GM12801 (cell line): Measurements from ENCODE around the gene GPATCH4.

Source experiments
- TF ChIP-seq, protein P1 (sequence below): IDR thresholded peaks from one replicate; pipeline ENCODE4 v1.5.1; 2011; ENCODE audit warnings: control low read depth; ENCODE audit not compliant: insufficient read length; ENCODE audit errors: extremely low read depth

Gene GPATCH4

DNA sequence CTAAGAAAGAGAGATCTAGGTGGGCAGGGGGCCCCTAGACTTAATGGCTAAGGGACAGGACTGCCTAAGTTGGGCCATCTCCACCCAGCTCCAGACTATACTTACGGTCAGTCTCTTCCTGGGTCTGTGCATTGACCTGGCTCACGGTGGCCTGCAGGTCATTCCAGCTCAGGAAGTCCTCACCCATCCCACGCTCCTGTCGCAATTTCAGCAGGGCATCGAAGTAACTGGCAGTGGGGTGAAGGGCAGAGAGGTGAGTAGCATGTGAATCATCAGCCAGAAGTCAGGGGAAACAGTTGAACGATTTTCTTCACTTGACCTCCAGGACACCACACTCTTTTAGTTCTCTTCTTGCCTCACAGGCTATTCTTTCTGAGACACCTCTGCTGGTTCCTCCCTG is 49.4 kb downstream of the GPATCH4 start:
- TF ChIP-seq, protein P1, sequence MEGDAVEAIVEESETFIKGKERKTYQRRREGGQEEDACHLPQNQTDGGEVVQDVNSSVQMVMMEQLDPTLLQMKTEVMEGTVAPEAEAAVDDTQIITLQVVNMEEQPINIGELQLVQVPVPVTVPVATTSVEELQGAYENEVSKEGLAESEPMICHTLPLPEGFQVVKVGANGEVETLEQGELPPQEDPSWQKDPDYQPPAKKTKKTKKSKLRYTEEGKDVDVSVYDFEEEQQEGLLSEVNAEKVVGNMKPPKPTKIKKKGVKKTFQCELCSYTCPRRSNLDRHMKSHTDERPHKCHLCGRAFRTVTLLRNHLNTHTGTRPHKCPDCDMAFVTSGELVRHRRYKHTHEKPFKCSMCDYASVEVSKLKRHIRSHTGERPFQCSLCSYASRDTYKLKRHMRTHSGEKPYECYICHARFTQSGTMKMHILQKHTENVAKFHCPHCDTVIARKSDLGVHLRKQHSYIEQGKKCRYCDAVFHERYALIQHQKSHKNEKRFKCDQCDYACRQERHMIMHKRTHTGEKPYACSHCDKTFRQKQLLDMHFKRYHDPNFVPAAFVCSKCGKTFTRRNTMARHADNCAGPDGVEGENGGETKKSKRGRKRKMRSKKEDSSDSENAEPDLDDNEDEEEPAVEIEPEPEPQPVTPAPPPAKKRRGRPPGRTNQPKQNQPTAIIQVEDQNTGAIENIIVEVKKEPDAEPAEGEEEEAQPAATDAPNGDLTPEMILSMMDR: no peak

DNA sequence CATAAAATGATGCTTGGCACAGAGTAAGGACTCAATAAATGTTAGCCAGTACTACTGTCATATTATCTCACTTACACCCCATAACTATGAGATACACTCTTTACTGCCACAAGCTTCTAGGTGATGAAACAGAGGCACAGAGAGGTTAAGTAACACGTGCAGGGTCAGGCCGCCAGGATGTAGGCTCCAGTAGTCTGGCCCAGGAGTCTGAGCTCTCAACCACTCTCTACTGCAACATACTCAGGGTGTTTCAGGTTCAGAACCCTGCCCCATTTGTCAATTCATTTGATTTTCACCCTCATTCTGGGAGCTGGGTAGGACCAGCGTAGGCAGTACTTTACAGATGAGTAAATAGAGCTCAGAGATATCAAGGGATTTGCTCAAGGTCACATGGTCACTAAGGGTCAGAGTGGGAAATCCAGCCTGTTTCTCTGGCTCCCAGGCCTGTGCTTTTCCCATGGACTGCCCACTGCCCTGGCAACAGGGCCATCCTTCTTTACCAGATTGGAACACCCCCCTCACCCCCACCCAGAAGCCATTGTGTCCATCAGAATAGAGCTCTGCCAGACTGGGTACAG is 50.1 kb downstream of the GPATCH4 start:
- TF ChIP-seq, protein P1: no peak

GRCh38 chr1:156550346-156550745 is 50.9 kb downstream of the GPATCH4 start:
- TF ChIP-seq, protein P1: no peak

GRCh38 chr1:156549831-156550230 is 51.4 kb downstream of the GPATCH4 start:
- TF ChIP-seq, protein P1: no peak

DNA sequence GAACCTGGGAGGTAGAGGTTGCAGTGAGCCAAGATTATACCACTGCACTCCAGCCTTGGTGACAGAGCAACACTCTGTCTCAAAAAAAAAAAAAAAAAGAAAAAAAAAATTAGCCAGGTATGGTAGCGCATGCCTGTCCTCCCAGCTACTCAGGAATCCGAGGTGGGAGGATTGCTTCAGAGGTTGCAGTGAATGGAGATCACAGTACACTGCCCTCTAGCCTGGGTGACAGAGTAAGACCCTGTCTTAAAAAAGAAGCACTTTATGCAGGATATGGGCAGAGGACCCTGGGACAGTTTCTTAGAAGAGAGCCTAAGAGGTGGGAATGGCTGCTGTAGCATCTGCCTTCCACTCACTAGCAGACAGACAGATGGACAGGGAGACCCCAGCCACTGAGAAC is 51.9 kb downstream of the GPATCH4 start:
- TF ChIP-seq, protein P1: no peak

DNA sequence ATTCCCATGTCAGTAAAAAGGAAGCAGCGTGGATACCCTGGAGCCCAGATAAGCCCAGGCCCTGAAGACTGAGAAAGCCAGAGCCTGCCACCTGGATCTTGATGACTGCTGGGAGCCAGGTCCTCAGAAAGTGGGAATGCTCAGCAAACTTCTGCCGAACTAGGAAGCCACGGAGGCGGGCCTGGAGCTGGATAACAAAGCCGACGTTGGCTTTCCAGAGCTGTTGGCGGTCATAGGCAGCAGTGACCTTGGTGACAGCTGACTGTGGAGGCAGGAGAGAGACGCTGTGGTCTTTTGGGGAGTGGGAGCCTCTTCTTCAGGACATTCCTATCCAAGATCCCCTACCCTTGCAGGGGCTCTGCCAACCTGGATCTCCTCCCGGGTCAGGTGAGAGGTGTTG is 53.3 kb downstream of the GPATCH4 start:
- TF ChIP-seq, protein P1: no peak

DNA sequence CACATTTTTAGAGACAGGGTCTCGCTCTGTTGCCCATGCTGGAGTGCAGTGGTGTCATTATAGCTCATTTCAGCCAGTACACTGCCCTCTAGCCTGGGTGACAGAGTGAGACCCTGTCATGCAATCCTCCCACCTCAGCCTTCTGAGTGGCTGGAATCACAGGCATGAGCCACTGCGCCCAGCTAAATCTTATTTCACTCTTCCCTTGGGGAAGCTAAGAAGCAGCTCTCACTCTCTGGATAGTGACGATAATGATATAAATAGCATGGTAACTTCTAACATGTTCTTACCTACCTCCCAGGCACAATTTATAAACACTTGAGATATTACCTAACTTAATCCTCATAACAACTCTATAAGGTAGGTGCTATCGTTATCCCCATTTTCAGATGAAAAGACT is 53.8 kb downstream of the GPATCH4 start:
- TF ChIP-seq, protein P1: no peak
